Thyroid gland (tissue), 4 donors: ENCODE results near the gene ACTR6. TPM values are rescaled to one million over a fixed set of nuclear protein-coding genes. Genes with fewer than 3 reads are reported as not detected.

Source experiments
- DNase-seq, 2 donors: peaks; one replicate each; pipeline ENCODE4 v3.0.0-alpha.2; 2019
- H3K27ac ChIP-seq, 3 donors: fragments of 200-600 bp; sonication (generic); 1 replicate in 2 of 3; 2 replicates in 1 of 3; pipeline ENCODE4 v1.5.1; 2016 to 2019; ENCODE audit warnings: mild to moderate bottlenecking in 1 of 3, moderate library complexity in 1 of 3
- H3K27me3 ChIP-seq: fragments of 200-600 bp; sonication (generic); one replicate; pipeline ENCODE4 v1.5.1; 2019
- H3K36me3 ChIP-seq, 2 donors: fragments of 200-600 bp; sonication (generic); one replicate each; pipeline ENCODE4 v1.5.1; 2016 to 2019
- H3K4me1 ChIP-seq, 2 donors: fragments of 200-600 bp; sonication (generic); one replicate each; pipeline ENCODE4 v1.5.1; 2017 to 2019
- H3K4me3 ChIP-seq, 3 donors: fragments of 200-600 bp; sonication (generic); replicated peaks in 1 of 3; 1 replicate in 2 of 3; 2 replicates in 1 of 3; pipeline ENCODE4 v1.5.1; 2016; ENCODE audit warnings: mild to moderate bottlenecking in 1 of 3
- H3K9me3 ChIP-seq: fragments of 200-600 bp; sonication (generic); one replicate; pipeline ENCODE4 v1.5.1; 2017
- POLR2A ChIP-seq, 2 donors: fragments of 450-650 bp; IDR thresholded peaks; one replicate each; pipeline ENCODE4 v1.6.1; 2017; ENCODE audit warnings: antibody characterized with exemption in 2 of 2, mild to moderate bottlenecking in 2 of 2, moderate library complexity in 1 of 2
- WGBS, 2 donors: methylation state at CpG; one replicate each; pipeline ENCODE4 v1.1.5; 2017; 5-methylcytosine and 5-hydroxymethylcytosine counted together
- intact Hi-C: fragments of 100-400 bp; cut with DNase I; formaldehyde crosslinking; loops from one replicate; pipeline ENCODE4 v1.15.1; 2023
- total RNA-seq, 4 donors: library from RNA; depleted of rRNA; stranded (reverse); fragments of >200 nt; gene quantifications; one replicate each; pipeline ENCODE4 v1.2.3, GENCODE V29; 2016
- TF ChIP-seq, protein P1 (sequence below), 6 experiments: fragments of 200-600 bp in 3 of 6; fragments of 450-650 bp in 3 of 6; sonication (generic) in 3 of 6; IDR thresholded peaks; one replicate each; pipeline ENCODE4 v1.5.1; 2016 to 2019; ENCODE audit warnings: antibody characterized with exemption in 6 of 6, mild to moderate bottlenecking in 2 of 6, inconsistent platforms in 1 of 6, moderate library complexity in 1 of 6

Gene ACTR6
- total RNA-seq = 10 to 100 TPM; 14.4 to 18.8 (median 16.7) TPM

DNA sequence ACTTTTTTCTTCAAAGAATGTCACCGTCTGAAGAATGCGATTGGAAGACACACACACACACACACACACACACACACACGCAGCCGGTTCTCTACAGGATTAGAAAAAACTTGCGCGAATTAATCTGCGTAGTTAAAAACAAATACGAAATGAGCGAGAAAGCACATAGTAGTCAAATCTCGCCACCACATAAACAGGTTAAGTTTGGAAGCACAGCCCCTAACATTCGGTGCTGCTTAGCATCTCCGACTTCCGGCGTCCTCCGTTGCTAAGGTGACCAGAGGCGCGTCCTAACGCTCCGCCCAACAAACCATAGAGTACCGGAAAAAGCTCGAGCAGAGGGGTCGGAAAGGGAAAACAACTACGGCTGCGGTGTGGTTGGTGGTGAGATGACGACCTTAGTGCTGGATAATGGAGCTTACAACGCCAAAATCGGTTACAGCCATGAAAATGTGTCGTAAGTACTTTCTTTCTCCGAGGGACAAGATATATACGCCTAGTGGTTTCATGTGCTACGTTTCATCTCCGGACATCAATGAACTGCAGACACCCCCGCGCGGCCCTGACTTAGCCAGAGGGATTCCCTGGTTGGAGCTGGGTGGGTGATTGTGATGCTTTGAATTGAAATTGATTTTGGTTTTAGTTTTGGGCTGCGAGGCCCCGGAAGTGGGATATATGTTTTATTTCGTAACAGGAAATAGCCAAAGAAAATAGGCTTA is at the start of gene ACTR6:
Gene ACTR6, plus strand, starts transcription at position 353 of the 719 bp plus-strand sequence. Its CDS starts 37 bp downstream, at position 390.
- Histone ChIP-seq H3K27me3 (no peaks in the 10 kb centered on the region), H3K9me3 (no peaks in the 10 kb centered on the region), H3K4me1 (peaks cover 10 to 16% of the 10 kb centered on the region in 2 donors), H3K27ac (peak within 1 kb of the TSS; percentile 55 to 87 (median 61)), H3K36me3 (no peaks in the 10 kb centered on the region), H3K4me3 (peak within 1 kb of the TSS; percentile 16 to 71 (median 20))
- DNase-seq = peak; percentile 95 to 96
- 1% methylated on average over 36 to 38 of the region's 38 CpGs for WGBS, 2 donors
- intact Hi-C loops = no loop called here
- TF ChIP-seq POLR2A (IDR thresholded peaks at IDR 0.05) = peak in 1 of 2 donors; percentile 67
- TF ChIP-seq, protein P1, sequence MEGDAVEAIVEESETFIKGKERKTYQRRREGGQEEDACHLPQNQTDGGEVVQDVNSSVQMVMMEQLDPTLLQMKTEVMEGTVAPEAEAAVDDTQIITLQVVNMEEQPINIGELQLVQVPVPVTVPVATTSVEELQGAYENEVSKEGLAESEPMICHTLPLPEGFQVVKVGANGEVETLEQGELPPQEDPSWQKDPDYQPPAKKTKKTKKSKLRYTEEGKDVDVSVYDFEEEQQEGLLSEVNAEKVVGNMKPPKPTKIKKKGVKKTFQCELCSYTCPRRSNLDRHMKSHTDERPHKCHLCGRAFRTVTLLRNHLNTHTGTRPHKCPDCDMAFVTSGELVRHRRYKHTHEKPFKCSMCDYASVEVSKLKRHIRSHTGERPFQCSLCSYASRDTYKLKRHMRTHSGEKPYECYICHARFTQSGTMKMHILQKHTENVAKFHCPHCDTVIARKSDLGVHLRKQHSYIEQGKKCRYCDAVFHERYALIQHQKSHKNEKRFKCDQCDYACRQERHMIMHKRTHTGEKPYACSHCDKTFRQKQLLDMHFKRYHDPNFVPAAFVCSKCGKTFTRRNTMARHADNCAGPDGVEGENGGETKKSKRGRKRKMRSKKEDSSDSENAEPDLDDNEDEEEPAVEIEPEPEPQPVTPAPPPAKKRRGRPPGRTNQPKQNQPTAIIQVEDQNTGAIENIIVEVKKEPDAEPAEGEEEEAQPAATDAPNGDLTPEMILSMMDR (IDR thresholded peaks at IDR 0.05) = peak in 1 of 6 experiments; percentile 20

DNA sequence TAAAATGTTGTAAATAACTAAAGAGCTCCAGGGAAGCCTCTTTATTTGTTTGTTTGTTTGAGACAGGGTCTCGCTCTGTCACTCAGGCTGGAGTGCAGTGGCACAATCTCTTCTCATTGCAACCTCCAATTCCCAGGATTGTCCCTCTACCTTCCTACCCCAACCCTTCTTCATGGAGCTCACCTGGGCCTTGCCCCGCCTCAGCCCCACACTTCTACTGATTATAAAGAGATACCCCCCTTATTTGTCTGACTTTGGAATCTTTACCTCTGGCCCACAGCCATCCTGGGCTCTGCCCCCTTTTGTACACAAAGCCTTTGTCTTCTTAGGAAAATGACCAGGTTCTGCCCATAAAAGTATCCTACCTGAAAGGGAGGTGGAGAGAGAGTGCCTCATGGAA is 48.8 kb upstream of the ACTR6 start:
- intact Hi-C loops = no loop called here
- H3K9me3 ChIP-seq = no peaks in the 10 kb centered on the region
- no peak overlapping the region for H3K27ac ChIP-seq
- no peak overlapping the region for H3K4me3 ChIP-seq
- 95 to 97% methylated on average over 2 of the region's 2 CpGs for WGBS, 2 donors
- no peaks in the 10 kb centered on the region for H3K27me3 ChIP-seq
- no peaks in the 10 kb centered on the region for H3K4me1 ChIP-seq
- no peak for DNase-seq
- H3K36me3 ChIP-seq = no peaks in the 10 kb centered on the region
- TF ChIP-seq, protein P1 (IDR thresholded peaks at IDR 0.05) = no peak
- no peak for TF ChIP-seq POLR2A (IDR thresholded peaks at IDR 0.05)

DNA sequence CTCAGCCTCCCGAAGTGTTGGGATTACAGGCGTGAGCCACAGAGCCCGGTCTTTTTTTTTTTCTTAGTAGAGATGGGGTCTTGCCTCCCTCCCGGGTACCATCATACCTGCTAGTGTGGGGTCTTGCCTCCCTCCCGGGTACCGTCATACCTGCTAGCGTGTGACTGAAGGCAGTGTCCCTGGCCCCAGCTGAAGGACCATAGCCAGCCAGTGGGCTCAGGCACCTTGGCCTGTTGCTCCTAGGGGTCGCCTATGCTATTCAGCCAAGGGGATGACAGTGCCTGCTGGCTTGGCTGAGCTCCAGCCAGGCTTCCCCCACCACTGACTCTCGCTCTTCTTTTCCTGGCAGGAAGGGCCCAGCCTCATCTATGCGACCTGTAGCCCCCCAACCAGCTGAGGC is 47.5 kb upstream of the ACTR6 start:
- H3K27ac ChIP-seq = no peak overlapping the region
- no peaks in the 10 kb centered on the region for H3K27me3 ChIP-seq
- H3K36me3 ChIP-seq = no peaks in the 10 kb centered on the region
- H3K4me3 ChIP-seq = no peak overlapping the region
- TF ChIP-seq, protein P1 (IDR thresholded peaks at IDR 0.05) = no peak
- TF ChIP-seq POLR2A (IDR thresholded peaks at IDR 0.05) = no peak
- H3K9me3 ChIP-seq = no peaks in the 10 kb centered on the region
- DNase-seq = no peak
- intact Hi-C loops = no loop called here
- 94 to 97% methylated on average over 10 of the region's 10 CpGs for WGBS, 2 donors
- H3K4me1 ChIP-seq = no peaks in the 10 kb centered on the region

DNA sequence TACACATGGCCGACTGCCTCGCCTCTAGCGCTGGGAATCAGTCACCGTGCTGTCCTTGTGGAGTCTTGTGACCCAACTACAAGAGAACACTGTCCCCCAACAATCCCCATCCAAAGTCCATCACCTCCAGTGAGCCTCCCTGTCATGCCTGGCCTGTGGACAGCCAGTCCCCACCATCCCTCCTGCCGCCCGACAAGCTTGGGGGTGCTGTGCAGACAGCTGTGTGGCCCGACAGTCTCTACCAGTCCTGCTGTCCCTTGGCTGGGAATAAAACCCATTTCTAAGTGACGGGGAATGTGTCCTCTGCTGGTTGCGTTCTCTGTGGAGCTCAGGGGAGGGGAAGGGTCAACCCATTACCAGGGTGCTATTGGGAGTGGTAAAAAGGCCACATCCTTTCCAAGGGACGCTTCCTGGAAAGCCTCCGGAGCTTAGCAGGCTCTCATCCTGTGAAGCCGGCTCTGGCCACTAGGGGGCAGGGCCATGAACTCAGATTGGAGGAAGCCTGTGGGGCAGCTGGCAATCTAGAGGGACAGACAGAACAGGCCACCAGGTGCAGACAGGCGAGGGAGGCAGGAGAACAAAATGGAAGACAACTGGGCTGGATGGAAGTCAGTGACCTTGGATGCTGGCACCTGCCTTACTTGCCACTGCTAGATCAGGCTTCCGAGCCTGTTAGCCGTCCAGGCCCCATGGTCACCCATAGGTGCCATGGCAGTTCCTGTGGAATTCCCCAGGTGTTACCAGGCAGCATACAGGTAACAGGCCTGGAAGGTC is 46.0 kb upstream of the ACTR6 start:
- Histone ChIP-seq H3K27me3 (no peaks in the 10 kb centered on the region), H3K36me3 (no peaks in the 10 kb centered on the region), H3K4me1 (no peaks in the 10 kb centered on the region), H3K9me3 (no peaks in the 10 kb centered on the region), H3K27ac (no peak overlapping the region), H3K4me3 (no peak overlapping the region)
- TF ChIP-seq POLR2A (IDR thresholded peaks at IDR 0.05) = no peak
- TF ChIP-seq, protein P1 (IDR thresholded peaks at IDR 0.05) = peak; percentile 47 to 81 (median 62)
- DNase-seq = peak; percentile 54 to 68
- 74 to 81% methylated on average over 14 to 15 of the region's 15 CpGs for WGBS, 2 donors
- intact Hi-C loops = no loop called here
